ENCODE data around the gene CEBPE.

The CEBPE gene

DNA sequence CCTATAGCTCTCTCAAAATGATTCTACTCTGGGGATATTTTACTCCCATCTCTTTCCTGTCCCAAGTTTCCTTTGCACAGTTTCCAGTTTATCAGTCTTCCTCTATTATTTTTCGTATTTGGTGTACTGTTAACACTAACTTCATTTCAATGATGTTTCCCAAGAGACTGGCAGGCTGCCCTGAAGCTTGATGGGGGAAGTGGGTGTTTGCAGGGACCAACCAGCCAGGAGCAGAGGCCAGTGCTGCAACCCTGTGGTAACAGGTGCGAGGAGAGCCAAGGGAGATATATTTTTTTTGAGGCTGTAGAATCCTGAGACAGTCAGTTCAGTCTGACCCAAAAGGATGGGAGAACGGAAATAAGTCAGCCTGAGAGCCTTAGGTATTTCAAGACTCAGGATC is 11.8 kb upstream of the CEBPE start:
- H3K27ac Mint-ChIP-seq, result no peak overlapping the region
- no peaks in the 10 kb centered on the region for H3K27me3 Mint-ChIP-seq

DNA sequence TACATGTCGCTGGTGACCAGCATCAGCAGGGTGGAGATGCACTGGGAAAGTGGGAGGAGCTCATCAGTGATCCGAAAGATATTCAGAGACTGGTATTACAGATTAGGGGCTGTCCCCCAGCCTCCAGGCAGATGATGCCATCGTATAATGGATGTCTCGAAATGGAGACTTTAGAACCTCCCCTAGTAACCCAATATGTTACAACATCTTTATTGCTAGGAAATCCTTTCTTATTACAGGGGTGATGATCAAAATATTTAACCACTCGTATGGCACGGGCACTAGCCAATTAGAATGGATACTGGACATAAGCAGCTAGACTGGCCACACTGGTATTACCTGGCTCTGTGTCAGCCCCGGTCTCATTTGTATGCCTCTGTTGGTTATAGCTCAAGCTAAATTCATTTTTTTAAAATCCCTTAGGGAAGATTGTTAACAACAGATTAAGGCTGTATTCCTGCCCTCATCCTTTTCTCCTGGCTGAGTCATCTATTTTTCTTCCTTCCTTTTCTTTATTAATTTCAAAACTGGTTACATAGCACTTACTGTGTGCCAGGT is 10.8 kb upstream of the CEBPE start:
- H3K9me3 Mint-ChIP-seq, result no peaks in the 10 kb centered on the region

More for the DNA sequence above, 11.8 kb upstream of the CEBPE start:
- no peak overlapping the region for H3K4me3 Mint-ChIP-seq
- H3K4me1 Mint-ChIP-seq, result no peaks in the 10 kb centered on the region
- H3K36me3 Mint-ChIP-seq, result peaks cover 2% of the 10 kb centered on the region
- H3K9me3 Mint-ChIP-seq, result no peaks in the 10 kb centered on the region

DNA sequence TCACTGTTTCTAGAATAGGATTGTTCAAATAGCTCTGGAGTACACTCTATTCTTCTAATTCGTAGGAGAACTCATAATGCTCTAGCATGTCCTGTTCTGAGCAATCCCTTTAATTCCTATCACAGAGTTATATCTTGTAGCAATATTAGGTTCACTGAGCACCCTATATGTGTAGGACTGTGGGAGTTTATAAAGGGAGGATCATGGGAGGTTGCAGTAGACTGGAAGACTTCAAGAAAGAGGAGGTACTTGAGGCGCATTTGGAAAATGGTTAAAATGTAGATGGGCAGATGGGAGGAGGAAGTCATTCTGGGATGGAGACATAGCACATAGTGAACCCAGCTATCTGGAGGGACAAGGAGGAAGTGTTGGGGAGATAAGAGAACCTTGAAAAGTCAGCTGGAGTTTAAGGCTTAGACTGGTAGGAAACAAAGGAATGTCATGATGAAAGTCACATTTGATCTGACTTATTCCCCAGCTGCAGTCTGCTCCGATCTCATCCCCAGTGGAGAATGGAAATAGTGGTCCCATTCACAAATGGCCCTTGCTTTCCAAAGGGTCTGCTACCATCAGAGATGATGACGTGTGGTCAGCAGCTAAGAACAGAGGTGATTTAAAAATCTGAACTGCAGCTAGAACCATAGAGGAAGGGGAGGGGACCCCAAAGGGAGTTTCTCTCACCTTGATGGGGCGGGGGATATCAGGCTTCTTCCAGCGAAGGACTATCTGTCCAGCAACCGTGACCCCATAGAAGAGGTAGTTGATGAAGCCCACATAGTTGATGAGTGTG is 10.1 kb upstream of the CEBPE start:
- no peak overlapping the region for H3K4me3 Mint-ChIP-seq
- H3K36me3 Mint-ChIP-seq, result peaks cover 2% of the 10 kb centered on the region
- no peaks in the 10 kb centered on the region for H3K9me3 Mint-ChIP-seq
- no peaks in the 10 kb centered on the region for H3K4me1 Mint-ChIP-seq
- no peaks in the 10 kb centered on the region for H3K27me3 Mint-ChIP-seq
- peak overlapping the region; percentile 5 for H3K27ac Mint-ChIP-seq

More for the DNA sequence above, 10.8 kb upstream of the CEBPE start:
- no peaks in the 10 kb centered on the region for H3K27me3 Mint-ChIP-seq
- H3K4me3 Mint-ChIP-seq, result no peak overlapping the region
- H3K27ac Mint-ChIP-seq, result no peak overlapping the region
- H3K36me3 Mint-ChIP-seq, result peaks cover 2% of the 10 kb centered on the region
- H3K4me1 Mint-ChIP-seq, result no peaks in the 10 kb centered on the region

DNA sequence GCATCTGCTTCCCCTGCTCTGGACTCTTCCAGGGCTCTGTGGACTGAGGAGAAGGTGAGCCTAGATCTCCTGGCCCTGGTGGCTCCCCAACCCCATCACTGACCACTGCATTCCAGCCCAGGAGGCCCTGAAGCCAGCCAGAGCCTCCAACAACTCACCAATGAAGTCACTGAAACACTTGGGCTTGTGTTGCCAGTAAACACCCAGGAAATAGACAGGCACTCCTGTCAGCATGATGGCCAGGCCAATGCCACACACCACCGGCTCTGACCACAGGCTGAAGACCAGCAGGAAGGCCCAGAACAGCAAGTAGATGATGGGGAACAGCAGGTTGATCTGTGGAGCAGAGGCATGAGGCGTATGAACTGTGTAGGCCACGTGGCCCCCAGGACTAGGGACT is 8.8 kb upstream of the CEBPE start:
- Mint-ChIP-seq H3K36me3 (peaks cover 2% of the 10 kb centered on the region), H3K4me1 (no peaks in the 10 kb centered on the region), H3K4me3 (no peak overlapping the region), H3K9me3 (no peaks in the 10 kb centered on the region), H3K27me3 (no peaks in the 10 kb centered on the region), H3K27ac (no peak overlapping the region)

DNA sequence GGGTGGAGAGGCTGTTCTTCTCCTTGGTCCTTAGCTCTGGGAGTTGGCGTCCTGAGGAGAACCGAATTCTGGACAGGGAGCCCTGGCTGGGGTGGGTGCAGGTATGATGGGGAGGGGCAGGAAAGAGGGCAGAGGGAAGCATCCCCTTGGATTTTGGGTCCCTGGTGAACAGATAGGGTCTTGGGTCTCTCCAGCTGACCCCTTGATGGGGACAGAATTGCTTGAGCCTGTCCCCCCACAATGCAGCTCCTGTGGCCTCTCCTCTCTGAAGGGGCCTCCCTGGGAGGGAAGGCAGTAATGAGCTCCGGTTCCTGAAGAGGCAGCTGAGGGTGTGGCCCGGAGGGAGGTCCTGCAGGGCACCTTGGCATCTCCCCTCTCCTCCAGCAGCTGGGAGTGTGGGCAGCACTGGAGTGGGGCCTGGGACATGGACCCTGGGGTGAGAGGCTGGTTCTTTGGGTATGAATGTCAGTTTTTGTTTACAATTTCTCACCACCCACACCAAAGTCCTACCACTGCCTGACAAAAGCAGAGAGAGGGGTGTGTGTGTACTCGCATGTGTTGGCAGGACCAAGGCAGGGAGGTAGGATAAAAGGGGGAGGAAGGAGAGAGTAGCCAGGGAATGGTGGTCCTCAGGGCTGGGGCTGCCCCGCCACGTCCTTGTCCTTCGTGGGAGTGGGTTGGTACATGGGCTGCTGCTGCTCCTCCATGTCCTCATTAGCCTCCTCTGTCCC is 7.7 kb upstream of the CEBPE start:
- Mint-ChIP-seq H3K4me3 (no peak overlapping the region), H3K9me3 (no peaks in the 10 kb centered on the region), H3K27me3 (no peaks in the 10 kb centered on the region), H3K27ac (no peak overlapping the region), H3K36me3 (peaks cover 2% of the 10 kb centered on the region), H3K4me1 (peaks cover 5% of the 10 kb centered on the region)

DNA sequence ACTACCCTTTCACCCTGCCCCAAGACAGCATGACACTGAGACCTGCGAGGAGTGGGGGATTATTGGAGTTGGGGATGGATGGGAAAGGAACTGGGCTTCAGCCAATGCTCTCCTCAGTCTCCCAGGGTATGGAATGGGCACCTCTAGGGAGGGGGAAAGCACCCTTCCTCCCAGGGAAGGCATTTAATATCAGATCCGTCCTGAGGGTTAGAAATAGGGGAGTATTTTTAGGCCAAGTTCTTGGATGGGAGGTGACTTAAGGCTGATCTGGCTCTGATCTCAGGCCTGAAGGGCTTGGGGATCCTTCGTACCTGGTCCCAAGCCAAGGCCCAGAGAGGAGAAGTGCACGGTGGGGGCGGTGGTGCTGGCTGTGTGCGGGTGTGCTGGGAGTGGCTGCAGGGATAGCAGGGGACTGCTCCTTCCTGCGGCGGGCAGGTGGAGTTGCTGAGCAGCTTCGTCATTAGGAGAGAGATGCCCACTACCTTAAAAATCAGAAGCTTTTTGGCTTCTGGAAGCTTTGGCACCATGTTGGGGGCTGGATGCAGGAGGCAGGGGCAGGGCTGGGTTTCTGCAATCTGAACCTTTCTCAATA is 7.0 kb upstream of the CEBPE start:
- peaks cover 2% of the 10 kb centered on the region for H3K36me3 Mint-ChIP-seq
- no peaks in the 10 kb centered on the region for H3K27me3 Mint-ChIP-seq
- H3K4me3 Mint-ChIP-seq, result no peak overlapping the region
- H3K27ac Mint-ChIP-seq, result peak overlapping the region; percentile 57
- peaks cover 12% of the 10 kb centered on the region for H3K4me1 Mint-ChIP-seq
- H3K9me3 Mint-ChIP-seq, result no peaks in the 10 kb centered on the region

DNA sequence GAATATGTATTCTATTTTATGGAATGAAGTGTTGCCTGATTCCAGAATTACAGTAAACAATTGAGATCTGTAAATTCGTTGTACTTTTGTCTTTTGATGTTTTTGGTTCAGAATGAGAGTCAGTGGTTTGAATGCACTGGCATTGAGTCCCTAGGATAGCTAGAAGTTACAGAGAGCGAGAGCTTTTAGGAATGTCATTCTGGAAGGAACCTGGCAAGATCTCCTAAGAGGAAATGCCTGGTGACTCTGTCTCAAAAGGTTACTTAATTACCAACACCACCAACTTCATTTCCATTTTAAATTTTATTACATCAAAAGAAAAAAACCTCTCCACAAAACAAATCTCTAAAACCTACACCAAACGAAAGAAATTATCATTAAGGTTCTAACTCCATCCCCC is 6.0 kb upstream of the CEBPE start:
- Mint-ChIP-seq H3K4me3 (no peak overlapping the region), H3K27me3 (no peaks in the 10 kb centered on the region), H3K9me3 (no peaks in the 10 kb centered on the region), H3K27ac (no peak overlapping the region), H3K4me1 (peaks cover 22% of the 10 kb centered on the region), H3K36me3 (peaks cover 2% of the 10 kb centered on the region)

DNA sequence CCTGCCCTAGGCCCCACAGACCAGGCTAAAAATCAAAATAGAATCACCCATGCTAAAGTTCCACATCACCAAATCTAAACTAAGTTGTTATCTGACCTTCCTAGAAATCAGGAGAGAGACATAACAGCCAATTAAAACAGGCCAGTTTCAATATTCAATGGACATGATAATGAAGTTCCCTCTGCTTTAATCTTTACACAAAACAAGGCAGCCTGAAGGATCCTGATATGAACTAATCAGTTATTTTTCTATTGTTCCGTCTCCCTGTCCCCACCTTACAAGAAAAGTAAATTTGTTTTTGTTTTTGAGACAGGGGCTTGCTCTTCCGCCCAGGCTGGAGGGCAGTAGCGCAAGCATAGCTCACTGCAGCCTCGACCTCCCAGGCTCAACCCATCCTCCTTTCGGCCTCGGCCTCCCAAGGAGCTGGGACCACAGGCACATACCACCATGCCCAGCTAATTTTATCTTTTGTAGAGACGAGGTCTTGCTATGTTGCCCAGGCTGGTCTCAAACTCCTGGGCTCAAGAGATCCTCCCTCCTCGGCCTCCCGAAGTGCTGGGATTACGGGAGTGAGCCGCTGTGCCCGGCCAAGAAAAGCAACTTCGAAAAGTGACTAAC is 5.4 kb upstream of the CEBPE start:
- no peaks in the 10 kb centered on the region for H3K27me3 Mint-ChIP-seq
- peaks cover 2% of the 10 kb centered on the region for H3K36me3 Mint-ChIP-seq
- H3K27ac Mint-ChIP-seq, result peak overlapping the region; percentile 75
- peaks cover 28% of the 10 kb centered on the region for H3K4me1 Mint-ChIP-seq
- no peaks in the 10 kb centered on the region for H3K9me3 Mint-ChIP-seq
- no peak overlapping the region for H3K4me3 Mint-ChIP-seq

DNA sequence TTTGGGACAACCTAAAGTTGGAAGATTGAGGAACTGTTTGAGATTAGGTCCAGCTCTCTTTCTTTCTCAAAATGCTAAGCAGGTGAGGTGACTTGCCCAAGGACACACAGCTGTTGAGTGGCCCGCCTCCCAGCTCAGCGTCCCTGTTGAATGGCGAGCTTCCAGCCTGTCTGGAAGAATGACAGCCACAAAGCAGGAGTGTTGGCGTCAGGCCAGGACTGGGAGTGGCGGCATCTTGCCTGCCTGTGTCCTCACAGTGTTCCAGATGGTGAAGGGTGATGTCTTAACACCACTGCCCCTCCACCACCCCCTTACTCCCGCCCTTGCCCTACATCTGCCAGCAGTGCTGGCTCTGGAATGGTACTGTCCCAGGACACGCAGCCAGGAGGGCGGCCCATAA is 4.4 kb upstream of the CEBPE start:
- no peaks in the 10 kb centered on the region for H3K36me3 Mint-ChIP-seq
- no peaks in the 10 kb centered on the region for H3K9me3 Mint-ChIP-seq
- H3K27ac Mint-ChIP-seq, result no peak overlapping the region
- no peaks in the 10 kb centered on the region for H3K27me3 Mint-ChIP-seq
- no peak overlapping the region for H3K4me3 Mint-ChIP-seq
- peaks cover 38% of the 10 kb centered on the region for H3K4me1 Mint-ChIP-seq

DNA sequence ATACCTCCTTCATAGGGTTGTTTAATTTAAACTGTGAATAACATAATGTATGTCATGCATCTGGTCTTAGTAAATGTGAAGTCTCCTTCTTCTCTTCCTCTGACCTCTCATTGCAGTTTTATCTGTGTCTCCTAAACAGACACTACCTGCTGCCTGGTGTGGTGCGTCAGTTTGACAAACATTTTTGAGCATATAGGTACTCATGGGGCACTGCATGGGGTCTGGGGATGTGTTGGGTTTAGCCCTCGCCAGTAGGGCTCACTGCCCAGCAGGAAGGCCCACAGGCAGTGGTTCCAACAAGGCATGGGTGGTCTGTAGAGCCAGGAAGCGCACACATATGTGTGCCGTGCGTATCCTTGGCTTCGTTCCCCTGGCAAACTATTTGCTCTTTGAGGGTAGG is 3.0 kb upstream of the CEBPE start:
- Mint-ChIP-seq H3K9me3 (no peaks in the 10 kb centered on the region), H3K4me3 (no peak overlapping the region), H3K27ac (peak overlapping the region; percentile 46), H3K4me1 (peaks cover 48% of the 10 kb centered on the region), H3K36me3 (no peaks in the 10 kb centered on the region), H3K27me3 (no peaks in the 10 kb centered on the region)

DNA sequence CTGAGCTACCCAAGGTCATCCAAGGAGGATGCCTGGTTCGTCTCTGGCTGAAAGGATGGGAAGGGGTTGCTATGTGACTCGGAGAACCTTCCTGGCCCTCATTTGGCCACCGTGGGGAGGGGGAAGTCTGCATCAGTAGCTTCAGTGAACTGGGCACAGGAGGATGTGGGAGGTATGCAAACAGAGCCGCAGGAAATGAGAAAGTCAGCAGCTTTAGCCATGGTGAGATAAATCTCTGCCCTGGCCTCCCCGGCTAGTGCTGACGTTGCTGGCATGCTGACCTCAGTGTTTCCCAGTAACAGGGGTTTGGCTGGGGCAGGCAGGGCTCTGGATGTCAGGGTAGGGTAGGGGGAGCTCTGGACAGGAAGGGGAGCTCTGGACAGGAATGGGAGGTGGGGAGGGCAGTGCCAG is 2.3 kb upstream of the CEBPE start:
- Mint-ChIP-seq H3K27me3 (no peaks in the 10 kb centered on the region), H3K4me3 (peak overlapping the region; percentile 50), H3K4me1 (peaks cover 48% of the 10 kb centered on the region), H3K27ac (no peak overlapping the region), H3K9me3 (no peaks in the 10 kb centered on the region), H3K36me3 (no peaks in the 10 kb centered on the region)

DNA sequence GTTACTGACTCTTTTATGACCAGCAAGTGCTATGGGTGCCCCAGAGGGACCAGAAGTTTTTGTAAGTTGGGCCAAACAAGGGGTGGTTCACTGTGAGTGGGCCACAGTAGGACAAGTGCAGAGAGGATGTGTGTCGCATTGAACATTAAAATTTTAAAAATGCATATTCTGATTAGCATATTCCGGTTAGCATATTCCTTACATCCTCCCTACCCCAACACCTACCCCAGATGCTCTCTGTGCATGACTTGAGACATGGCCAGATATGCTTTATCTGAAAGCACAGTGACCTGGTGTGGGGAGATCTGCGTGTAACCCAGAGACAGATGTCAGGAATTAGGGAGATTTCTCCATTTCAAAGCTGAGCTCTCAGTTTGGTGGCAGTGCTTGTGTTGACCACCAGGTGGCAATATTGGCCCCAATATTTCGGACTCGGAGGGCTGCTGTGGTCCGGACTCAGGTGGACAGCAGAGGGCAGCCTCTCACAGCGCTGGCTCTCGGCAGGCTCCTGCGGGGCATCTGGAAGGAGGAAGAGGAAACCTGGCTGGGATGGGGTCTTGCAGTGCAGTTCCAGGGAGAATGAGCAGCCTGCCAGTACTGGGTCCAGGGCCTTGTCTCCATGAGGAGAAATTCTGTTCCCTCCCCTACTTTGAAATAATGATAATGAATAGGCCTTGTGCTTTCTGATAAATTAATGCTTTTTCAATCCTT is 1.6 kb upstream of the CEBPE start:
- Mint-ChIP-seq H3K9me3 (no peaks in the 10 kb centered on the region), H3K27me3 (no peaks in the 10 kb centered on the region), H3K36me3 (no peaks in the 10 kb centered on the region), H3K4me3 (peak overlapping the region; percentile 50), H3K4me1 (peaks cover 48% of the 10 kb centered on the region), H3K27ac (peak overlapping the region; percentile 73)

DNA sequence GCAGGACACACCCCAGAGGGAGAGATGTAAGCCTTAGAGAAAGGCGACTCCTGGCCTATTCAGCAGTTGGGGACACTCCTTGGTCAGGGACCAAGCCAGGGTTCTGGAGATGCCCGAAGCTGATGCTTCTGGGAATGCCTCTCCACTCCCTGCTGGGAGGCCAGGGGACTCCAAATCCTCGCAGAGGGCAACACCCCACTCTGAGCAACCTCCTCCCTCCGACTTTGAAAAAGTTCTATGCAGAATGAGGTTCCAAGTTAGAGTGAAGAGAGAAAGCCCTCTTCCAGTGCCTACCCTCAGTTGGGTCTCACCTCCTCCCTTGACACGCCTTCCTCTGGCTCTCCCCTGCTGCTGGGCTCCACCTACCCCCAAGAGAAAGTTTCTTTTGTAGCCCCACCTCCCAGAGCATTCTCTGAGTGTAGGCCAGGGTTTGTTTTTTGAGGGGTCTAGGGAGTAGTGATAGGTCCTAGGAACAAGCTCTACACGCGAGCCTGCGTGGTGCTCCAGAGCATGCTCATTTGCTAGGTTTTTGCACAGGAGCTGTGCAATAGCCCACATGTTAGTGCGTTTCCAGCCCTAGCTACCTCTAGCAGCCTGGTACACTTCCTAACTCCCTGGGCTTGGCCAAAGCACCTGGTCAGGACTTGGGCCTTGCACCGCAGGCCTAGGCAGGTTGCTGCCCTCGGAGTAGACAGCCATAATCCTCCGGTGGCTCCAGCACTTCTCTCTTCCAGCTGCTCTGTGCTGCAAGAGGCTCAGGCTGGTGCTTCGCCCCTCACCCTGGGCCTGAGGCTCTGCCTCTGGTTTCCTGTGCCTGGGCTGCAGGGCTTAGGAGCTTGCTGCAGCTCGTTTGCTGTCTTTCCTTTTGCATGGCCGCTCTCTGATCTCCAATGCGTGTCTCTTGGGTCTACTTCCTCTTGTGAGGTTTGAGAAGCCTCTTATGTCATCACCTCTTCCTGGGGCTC is 590 bp upstream of the CEBPE start:
- Mint-ChIP-seq H3K4me1 (peaks cover 48% of the 10 kb centered on the region), H3K36me3 (no peaks in the 10 kb centered on the region), H3K9me3 (no peaks in the 10 kb centered on the region), H3K27ac (peak overlapping the region; percentile 85), H3K4me3 (peak overlapping the region; percentile 21), H3K27me3 (no peaks in the 10 kb centered on the region)

DNA sequence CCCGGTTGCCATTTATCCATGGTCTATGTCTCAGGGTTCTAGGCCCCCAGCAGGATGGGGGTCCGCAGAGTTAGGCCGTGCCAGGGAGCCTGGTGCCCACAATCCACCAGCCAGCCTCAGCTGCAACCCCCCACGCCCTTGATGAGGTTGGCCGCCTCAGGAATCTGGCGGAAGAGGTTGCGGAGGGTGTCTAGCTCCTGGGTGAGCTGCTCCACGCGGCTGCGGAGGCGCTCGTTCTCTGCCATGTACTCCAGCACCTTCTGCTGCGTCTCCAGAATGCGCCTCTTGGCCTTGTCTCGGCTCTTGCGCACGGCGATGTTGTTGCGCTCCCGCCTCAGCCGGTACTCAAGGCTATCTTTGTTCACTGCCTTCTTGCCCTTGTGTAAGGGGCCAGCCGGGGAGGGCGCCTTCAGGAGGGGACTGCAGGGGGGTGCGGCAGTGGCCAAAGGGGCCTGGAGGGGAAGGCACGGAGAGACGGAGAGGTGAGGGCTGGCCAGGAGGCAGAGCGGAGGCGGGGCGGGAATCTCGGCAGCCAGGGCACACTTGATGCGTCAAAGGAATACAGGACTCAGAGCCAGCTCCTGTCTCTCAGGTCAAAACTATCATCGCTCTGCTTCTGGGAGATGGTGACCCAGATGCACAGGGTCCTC is 1.6 kb downstream of the CEBPE start:
- H3K36me3 Mint-ChIP-seq, result peaks cover 1% of the 10 kb centered on the region
- H3K4me3 Mint-ChIP-seq, result no peak overlapping the region
- peaks cover 48% of the 10 kb centered on the region for H3K4me1 Mint-ChIP-seq
- H3K27ac Mint-ChIP-seq, result no peak overlapping the region
- H3K9me3 Mint-ChIP-seq, result no peaks in the 10 kb centered on the region
- H3K27me3 Mint-ChIP-seq, result no peaks in the 10 kb centered on the region

All from activated naive CD4-positive, alpha-beta T cell treated with anti-CD3 and anti-CD28 coated beads, Interleukin-2, amount 50 U/mL, for 24 hours (primary cell).